DMS 273 (cell line): ENCODE measurements around the gene MRPL10.

ENCODE experiments used
- DNase-seq: peaks from one replicate; lab custom pipeline; 2025; ENCODE audit not compliant: unreplicated experiment; lab: John Stamatoyannopoulos, UW

MRPL10 gene

DNA sequence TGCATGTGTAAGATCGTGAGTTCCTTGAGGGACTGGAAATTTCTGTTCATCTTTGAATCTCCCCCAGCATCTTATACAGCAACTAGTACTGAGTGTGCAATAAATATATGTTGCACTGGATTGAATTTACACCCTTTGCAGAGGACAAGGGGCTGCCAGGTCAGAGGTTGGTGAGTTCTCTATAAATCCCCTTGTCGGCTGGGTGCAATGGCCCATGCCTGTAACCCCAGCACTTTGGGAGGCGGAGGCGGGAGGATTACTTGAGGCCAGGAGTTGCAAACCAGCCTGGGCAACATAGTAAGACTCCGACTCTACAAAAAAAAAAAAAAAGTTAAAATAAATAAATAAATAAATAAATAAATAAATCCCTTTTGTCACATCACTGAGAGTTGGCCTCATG, 29.0 kb upstream of the MRPL10 start:
- DNase-seq = no peak

DNA sequence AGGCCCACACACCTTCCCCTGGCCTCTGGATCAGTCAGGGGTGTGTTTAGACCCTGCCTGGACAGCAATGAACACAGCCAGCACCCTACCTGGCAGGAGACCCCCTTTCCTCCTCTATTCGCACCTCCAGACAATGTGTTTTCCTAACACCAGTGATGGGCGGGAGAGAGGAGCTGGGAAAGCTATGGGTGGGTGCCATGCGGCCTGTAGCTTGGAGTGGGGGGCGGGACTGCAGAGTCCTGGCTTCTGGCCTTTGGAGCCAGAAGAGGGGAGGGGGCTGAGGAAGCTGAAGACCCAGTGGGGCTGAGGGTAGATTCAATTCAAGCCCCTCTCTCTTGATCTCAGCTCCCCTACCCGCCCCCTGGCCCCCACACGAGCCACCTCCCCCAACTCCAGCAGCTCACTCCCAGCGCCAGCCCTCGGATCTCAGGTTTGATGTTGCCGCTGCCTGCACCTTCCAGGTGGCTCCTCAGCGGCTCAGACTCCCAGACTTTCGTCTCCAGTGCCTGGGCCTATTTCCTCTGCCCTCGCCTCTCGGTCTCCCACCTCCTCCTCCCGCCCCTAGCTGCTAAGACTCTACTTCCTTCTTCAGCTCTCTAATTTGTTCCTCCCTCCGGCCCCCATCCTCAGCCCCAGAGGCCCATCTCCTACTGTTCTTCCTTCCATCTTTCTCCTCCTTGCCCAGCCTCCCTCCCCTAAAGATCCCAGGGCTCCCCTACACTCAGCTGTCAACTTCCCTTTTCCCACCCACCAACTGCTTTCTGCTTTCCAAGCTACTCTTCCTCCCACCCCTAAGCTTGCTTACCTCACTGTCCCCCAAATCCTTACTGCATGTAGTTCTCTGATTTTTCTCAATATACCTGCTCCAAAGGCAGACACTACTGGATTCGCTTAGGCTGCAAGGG, 26.5 kb upstream of the MRPL10 start:
- no peak for DNase-seq

DNA sequence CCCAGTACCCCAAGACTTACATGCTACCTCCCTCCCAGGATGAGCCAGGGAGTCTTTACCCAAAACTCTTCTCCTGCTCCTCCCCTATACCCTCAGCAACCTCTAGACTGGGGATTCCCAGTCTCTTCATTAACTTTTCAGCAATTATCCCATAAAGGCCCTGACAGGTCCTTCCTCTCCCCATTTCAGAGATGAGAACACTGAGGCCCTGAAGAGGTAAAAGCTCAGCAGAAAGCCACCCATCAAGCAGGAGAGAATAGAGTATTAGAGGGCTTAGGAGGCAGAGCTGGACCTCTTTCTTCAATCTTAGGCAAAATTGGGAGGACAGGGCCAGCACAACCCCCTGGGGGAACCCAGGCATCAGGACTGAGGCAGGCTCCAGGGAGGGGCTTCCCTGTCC, 25.5 kb upstream of the MRPL10 start:
- DNase-seq = no peak

DNA sequence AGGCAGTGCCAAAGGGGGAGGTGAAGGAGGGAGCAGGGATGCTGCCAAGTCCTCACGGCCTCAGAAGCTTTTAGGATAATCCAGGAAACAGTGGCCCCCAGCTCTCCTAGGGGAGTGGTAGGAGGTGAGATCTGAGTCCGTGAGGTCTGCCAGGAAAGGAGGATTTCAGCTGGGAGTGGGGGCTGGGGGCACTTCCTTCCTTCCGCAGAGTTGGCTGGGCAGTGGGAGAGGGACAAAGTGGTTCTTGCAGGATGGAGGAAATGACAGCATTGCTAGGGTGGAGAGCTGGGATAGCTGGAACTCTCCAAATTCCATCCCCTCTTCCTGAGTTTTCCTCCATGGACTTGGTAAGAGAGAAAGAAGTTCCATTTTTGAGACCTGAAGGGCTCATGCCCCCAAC, 24.4 kb upstream of the MRPL10 start:
- DNase-seq = no peak

DNA sequence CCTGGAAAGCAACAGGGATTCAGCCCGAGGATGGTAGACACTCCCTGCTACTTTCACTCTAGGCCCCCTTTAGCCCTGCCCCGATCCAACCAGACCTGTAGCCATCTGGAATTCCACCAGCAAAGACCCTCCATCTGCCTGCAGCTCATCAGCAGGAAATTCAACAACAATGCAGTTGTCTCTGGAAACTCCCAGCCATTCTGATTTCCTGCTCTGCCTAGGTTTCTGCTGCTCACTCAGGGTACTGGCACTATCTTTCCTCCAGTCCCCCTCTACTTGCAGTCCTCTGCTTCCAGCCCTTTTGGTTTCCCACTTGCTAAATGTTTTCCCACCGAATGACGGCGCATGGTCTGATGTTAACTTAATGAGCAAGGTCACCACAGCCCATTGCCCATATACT, 22.3 kb upstream of the MRPL10 start:
- no peak for DNase-seq

DNA sequence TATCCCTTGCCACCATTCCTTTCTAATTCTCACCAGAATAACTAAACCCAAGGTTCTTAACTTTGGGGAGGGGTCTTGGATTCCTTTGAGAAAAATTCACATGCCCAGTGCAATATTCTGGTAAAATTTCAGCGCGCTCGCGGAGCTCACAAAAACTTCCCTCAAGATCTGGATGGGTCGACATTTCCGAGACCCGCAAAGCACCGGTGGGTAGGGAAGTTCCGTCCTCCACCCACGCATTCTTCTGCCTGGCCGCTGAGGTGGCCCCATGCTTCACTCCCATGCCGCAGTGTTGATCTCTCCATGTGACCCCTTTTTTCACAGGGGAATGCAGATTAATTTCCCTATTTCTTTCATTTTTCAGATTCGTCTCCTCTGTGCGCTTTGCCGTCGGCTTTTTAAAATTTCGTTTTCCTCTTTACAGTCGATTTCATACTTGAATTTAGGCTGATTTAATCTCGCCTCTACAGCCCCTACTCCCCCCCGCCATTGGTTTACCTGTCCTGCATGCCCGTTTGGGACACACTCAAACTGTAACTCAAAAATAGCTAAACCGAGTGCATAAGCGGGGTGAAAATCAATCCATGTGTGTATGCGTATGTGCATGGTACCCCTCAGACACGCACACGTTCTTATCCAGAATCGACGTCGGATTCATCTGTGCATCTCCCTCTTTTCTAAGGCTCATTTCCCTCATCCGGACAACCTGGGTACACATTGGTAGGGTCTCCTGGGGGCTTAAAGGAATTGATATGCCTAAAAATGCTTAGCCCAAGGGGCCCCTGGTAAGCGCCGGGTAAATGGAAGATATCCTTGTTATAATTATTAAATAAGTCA, 21.0 kb upstream of the MRPL10 start:
- no peak for DNase-seq

DNA sequence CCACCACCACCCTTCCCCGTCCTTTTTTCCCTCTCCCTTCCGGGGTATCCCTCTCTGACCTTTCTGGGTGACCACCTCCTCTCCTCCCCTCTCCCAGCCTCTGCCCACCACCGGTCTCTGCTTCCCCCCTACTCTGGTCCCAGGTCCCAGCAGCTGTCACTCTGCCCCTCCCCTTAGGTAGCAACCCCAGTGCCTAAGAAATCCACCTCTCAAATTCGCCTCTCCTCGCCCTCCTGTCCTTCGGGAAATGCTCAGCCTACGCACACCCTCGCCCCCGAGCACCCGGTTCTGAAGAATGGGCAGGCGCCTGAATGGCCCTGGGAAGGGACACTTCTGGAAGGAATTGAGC, 20.4 kb upstream of the MRPL10 start:
- DNase-seq = no peak

DNA sequence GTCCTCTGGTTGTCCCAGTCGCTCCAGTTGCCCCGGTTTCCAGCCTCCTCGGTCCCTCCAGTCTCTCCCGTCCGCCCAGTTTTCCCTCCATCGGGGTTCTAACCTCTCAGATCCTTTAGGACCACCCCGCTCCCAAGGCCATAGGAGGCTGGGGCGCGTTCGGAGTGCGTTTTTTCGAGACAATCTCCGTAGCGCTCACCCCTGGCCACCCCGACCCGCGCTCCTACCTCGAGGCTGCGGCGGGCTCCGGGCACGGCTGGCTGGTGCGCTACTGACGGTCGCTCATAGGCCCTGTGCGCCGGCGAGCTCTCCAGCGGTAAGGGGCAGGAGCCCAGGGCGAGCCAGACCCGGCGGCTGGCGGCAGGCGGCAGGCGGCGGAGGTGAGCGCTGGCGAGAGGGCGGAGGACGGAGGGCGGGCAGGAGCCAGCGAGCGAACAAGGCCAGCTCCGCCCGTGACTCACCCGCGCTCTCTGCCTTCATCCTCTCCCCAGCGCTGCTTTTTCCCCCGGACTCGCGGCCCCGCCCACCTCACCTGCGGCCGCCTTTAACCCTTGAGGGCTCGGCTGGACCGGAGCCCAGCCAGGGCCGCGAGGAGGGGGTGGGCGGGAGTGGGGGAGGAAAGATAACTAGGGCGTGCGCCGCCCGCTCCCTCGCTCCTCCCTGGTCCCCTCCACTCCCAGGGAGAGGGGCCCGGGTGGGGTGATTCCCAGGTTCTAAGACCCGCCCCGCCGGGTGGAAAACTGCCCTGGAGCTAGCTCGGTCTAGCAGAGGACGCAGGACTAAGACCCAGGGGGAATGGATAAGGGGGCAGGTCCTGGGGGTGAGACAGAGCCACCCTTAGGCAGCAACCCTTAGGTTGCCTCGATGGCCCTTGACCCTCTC, 19.6 kb upstream of the MRPL10 start, which contains the start of gene SP6:
SP6 (minus strand) TSS at position 472 of the 882 bp plus-strand sequence. CDS start 2,734 bp downstream, outside the sequence.
- peak; percentile 80 for DNase-seq

DNA sequence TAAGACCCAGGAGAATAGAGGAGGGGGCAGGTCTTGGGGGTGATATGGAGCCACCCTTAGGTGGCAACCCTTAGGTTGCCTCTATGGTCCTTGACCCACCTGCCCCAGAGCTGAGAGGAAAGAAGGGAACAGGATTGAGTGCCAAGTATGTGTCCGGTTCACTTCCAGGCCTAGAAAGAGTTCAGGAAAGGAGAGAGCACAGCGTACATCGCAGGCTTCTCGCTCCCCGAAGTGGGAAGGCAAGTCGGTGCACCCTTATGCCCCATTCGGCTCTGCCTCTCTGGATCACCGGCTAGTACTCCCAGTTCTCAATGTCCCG, 19.0 kb upstream of the MRPL10 start:
- peak; percentile 58 for DNase-seq

DNA sequence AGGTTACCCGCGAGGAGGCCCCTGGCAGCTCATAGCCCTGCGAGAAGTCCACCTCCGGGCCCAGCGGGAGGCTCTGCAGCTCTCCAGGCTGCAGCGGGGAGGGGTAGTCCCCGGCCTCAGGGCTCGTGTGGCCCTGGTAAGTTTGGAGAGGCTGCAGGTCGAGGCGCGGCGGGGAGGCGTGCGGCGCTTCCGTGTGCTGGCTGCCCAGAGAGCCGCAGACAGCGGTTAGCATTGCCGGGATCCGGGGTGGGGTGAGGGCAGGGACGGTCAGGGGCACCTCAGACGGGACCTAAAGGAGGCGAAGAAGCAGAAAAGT, 16.8 kb upstream of the MRPL10 start:
- no peak for DNase-seq

DNA sequence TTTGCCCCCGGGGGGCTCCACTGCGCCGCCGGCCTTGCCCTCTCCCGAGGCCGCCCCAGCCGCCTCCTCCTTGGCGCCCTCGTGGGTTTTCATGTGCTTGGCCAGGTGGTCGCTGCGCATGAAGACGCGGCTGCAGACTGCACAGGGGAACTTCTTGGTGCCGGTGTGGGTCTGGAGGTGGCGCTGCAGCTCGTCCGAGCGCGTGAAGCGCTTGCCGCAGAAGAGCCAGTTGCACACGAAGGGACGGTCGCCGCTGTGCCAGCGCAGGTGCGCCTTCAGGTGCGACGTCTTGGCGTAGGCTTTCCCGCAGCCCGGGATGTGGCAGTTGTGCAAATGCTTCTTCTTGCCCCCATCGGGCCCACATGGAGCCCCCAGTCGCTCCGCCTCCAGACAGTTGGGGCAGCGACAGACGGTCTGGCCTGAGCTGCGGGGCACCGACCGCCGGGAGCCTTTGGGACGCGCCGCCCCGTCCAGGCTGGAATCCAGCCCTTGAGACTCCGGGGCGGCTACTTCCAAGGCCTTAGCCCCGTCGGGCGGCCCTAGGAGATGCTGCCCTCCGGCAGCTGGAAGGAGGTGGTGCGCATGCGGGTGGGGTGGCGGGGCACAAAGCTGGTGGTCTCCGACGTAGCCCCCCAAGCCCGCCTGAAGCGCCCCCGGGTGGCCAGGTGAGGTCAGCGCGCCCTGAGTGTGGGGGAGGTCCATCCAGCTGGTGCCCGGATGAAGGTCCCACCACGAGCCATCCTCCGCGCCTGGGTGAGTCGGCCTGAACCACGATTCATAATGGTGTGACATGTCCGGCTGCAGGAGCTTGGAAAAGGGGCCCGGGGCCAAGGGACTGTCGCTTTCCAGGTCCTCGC, 16.2 kb upstream of the MRPL10 start:
- DNase-seq = no peak

DNA sequence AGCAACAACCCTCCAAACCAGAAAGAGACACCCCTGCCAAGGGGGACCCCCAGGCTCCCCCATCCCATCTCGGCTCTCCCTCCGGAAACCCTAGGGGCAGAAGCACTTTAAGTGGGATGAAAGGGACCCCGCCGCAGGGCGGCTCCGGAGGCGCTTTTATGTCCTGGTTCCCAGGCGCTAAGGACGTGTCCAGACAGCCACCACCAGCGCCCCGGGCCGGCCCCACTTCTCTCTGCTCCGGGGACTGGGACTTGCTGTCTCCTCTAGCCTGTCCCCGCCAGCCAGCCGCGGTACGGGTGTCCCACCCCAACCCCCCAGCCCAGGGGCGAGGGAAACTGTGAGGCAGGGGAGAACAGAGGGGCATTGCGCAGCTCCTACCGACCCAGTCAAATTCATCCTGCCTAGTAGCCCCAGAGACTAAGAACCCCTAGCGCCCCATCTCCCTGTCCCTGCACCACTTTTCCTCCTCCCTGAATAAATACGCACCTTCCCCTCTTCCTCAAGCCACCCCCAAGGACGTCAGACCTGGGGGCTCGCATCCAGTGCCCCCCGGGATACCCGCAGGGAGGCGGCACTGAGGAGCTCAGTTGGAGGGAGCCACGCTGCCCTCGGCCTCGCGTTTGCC, 15.5 kb upstream of the MRPL10 start:
- DNase-seq = peak; percentile 29

DNA sequence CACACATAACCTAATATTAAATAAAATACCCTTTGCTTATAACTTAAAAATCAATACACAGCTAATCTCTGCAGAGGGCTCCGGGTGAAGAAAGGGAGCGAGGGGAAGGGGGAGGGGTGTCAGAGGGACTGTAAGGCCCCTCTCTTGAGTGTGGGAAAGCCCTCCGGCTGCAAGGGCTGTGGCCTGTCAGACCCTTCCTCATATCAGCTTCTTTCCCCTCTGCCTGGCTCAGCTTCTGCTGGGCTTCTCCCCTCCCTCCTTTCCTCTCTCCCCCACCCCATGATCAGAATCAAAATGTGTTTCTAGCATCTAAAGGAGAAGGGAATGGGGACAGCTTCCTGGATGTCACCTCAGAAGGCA, 14.4 kb upstream of the MRPL10 start:
- no peak for DNase-seq

DNA sequence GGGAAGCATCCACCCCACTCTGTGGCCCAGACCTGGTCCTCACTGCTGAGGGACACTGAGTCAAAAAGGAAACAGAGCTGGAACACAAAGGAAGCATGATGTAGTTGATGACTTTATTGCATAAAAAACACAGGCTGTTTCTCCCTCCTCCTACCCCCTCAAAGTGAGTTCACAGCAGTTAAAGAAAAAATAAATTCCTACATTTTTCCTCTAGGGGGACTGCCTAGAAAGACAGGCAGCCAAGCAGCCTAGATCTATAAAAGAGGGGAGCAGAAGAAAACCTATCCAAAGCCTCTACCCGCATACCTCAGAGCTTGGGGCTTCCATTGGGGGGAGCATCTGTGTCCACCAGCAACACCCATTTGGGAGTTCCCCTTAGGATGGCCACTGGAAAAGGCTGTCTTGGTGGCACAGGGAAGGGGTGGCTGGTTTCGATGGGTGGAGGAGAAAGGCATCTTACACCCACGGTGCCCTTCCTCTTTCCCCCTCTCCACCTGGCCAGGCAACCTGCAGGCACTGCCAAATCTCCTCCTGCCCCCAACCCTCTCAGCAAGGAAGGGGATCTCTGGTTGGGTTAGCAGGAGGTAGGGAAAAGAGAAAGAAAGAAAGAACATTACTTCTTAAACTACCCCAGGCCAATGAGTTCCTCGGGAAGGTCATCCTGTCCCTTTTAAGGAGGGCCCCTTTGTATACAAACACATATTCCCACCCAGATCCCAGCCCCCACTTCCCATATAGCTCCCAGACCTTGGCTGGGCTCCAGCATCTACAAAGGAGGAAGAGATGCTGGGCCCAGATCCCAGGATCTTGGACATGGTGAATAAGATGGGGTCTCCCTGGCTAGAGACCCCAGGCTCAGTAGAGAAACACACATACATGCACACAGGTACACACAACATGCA, 13.7 kb upstream of the MRPL10 start:
- DNase-seq = peak; percentile 62

DNA sequence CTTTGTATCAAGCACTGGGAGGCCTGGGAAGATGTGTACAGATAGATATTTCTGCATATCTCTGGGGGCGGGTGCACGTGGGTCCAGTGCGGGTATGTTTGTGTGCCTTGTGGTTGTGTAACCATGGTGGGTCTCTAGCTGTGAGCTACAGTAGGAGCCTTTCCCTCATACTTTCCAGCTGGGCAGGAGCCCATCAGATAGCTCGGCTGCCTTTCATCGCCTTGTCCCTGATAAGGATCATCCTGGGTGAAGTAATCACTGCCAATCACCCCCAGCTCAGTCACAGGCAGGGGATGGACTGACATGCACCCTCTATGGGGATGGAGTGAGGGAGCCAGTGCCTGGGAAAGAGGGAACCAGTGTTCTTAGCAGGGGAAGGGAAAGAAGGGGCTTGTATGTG, 12.9 kb upstream of the MRPL10 start:
- no peak for DNase-seq

DNA sequence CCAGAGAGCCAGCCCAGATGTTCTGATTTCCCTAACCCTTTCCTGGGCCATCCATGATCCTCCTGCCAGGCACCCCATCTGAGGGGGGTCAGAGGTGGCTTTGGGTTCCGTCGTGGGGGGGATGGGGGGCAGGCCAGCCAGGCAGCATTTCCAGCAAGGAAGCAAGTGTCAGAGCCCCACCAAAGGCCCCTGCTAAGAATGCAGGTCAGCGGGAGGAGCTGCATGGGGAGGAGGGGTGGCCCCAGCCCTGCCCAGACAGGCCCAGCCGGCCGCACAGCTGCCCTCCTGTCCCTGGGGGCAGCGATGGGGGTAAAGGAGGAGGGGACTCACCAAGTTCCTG, 12.0 kb upstream of the MRPL10 start:
- DNase-seq = no peak

DNA sequence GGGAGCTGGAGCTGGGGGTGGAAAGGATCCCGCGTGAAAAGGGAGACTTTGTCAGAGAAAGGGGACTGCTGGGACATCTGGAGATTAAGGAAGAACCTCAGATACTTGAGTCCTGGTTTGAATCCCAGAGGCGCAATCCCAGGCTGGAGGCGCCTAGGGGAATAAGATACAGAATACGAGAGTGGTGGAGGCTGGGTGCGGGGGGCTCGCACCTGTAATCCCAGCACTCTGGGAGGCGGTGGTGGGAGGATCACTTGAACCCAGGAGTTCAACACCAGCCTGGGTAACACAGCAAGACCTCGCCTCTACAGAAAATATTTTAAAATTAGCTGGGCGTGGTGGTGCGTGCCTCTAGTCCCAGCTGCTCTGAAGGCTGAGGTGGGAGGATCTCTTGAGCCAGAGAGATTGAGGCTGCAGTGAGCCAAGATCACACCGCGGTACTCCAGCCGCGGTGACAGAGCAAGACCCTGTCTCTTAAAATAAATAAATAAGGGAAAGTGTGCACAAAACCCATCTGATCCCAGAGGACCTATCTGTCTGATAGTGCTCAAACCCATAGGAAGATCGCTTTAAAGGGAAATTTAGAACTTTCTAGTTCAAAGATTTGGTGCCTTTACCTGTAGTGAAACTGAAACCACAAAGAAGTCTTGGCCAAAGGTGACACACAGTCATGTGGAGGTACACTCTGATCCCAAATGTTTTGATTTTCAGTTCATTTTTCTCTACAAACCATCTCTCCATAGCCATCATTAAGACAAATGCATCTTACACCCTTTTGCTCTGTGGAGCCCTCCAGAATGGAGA, 10.3 kb upstream of the MRPL10 start:
- no peak for DNase-seq

DNA sequence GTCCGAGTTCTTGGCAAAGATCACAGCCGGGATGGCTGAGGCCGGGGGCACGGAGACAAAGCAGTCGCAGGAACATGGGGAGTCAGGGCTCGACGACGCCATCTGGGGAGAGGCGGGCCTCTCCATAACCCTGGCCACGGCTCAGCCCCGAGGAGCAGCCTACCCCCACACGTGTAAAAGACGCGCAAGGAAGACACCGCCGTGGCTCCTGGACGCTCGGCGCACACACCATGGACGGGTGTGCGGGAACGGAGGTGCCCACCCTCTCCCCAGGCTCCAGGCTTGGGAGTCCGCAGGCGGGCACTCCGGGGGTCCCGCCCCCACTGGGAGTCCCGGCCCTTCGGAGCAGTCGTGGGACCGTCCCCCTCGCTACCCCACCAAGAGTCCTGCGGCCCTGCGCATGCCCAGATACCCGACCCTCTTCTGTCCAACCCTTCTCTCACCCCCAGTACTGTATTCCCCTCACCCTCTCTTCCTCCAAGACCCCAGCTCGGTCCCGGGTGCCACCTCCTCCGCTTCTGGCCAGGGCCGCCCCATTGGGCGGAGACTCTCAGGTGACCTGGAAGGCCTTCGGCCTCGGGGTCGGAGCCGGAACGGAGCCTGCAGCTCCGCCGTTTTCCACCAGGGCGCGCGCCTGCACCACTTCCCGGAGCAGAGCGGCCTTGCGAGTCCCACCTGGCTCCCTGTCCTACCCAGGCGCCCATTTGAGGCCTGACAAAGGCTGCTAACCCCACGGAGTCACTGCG, 9.6 kb upstream of the MRPL10 start, which contains the start of gene SCRN2:
SCRN2 (minus strand) TSS at position 532 of the 746 bp plus-strand sequence; CDS start at position 102, 430 bp downstream.
- peak; percentile 94 for DNase-seq
